ENCODE data around the gene RIN3. TPM values are rescaled to one million over a fixed set of nuclear protein-coding genes. Genes with fewer than 3 reads are reported as not detected.
A peak's percentile ranks its signal among the peaks of the same experiment; 100 is the strongest.

RIN3 gene
- total and polyA plus RNA-seq, 2 experiments from 2014 or later = 3.5 to 5.4 TPM

DNA sequence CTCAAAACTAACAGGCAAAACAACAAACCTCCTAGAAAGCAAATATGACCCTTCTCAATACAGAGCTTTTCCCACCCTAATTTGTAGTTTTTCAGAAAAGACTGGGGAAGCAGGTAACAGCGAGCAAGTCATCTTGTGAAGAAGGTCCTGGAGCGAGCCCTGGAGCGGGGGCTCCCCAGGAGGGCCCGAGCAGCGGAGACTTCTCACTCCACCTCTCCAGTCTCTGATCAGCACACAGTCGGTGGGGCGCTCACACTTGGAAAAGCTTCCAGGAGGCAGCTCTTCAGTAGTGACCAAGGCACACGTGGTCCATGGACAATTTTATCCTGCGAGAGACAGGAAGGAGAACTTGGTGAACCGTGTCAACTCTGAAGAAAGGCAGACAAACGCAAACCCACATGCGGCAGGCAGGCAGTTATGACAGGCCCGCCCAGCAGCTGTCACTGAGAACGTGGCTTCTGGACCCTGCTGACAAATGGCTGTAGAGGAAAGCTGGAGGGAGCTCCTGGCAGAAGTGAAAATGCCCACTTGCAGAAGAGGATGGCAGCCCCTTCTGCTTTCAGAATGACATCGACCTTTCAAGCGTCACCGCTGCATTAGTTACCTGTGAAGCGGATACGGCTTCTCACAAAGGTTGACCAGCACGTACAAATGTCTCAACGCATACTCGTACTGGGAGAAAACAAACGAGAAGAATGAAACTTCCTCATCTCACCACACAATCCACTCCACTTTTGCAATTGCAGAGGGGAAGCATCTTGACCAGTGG is 190.6 kb downstream of the RIN3 start:
- no peak for DNase-seq (ENCODE audit: low read depth in 1 of 2, low spot score in 1 of 2)
- H3K4me3 ChIP-seq = no peak overlapping the region
- TF ChIP-seq, protein P1, sequence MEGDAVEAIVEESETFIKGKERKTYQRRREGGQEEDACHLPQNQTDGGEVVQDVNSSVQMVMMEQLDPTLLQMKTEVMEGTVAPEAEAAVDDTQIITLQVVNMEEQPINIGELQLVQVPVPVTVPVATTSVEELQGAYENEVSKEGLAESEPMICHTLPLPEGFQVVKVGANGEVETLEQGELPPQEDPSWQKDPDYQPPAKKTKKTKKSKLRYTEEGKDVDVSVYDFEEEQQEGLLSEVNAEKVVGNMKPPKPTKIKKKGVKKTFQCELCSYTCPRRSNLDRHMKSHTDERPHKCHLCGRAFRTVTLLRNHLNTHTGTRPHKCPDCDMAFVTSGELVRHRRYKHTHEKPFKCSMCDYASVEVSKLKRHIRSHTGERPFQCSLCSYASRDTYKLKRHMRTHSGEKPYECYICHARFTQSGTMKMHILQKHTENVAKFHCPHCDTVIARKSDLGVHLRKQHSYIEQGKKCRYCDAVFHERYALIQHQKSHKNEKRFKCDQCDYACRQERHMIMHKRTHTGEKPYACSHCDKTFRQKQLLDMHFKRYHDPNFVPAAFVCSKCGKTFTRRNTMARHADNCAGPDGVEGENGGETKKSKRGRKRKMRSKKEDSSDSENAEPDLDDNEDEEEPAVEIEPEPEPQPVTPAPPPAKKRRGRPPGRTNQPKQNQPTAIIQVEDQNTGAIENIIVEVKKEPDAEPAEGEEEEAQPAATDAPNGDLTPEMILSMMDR (IDR thresholded peaks at IDR 0.05; ENCODE audit: low read depth, low read length) = no peak
- no peaks in the 10 kb centered on the region for H3K27me3 ChIP-seq
- H3K4me1 ChIP-seq (ENCODE audit: low read depth) = no peaks in the 10 kb centered on the region
- H3K9me3 ChIP-seq (ENCODE audit: low read depth) = no peaks in the 10 kb centered on the region
- peaks cover 20% of the 10 kb centered on the region for H3K36me3 ChIP-seq
- peak overlapping the region; percentile 34 for H3K27ac ChIP-seq

DNA sequence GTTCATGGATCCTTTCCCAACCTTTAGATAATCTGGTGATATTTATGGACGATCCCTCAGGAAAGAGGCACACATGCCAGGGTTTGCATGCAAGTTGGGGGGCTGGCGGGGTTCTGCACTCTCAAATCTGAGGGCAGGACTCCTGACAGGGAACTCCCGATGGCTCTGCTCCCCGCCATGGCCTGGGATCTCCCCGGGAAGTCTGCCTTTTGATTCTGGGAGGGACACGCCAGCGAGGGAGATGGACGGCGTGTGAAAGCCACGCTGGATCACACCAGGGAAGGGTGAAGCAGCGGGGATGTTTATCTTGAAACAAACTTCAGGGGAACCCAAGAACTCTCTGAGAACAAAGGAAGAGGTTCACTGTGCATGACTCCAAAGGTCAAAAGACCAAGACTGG is 191.2 kb downstream of the RIN3 start:
- Histone ChIP-seq H3K4me3 (no peak overlapping the region), H3K27ac (no peak overlapping the region), H3K27me3 (no peaks in the 10 kb centered on the region), H3K36me3 (peaks cover 25% of the 10 kb centered on the region), H3K9me3 (ENCODE audit: low read depth) (no peaks in the 10 kb centered on the region), H3K4me1 (ENCODE audit: low read depth) (no peaks in the 10 kb centered on the region)
- DNase-seq (ENCODE audit: low read depth in 1 of 2, low spot score in 1 of 2) = no peak
- TF ChIP-seq, protein P1 (IDR thresholded peaks at IDR 0.05; ENCODE audit: low read depth, low read length) = no peak

DNA sequence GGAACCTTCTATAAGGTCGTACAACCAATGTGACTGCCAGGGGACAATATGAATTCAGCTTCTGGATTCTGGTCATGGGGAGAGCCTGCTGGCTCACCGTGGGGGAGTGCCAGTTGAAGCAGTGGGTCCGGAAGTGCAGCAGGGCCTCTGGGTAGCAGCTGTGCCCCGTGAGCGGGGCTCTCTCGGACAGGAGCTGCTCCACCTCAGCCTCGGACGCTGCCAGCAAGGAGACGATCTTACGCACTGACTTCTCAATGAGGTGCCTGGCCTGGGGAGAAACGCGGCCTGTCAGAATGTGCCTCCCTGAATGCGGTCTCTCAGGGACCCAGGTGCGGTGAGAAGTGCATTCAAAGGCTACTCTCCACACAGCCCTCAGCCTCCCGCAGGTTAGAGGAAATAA is 192.8 kb downstream of the RIN3 start:
- Histone ChIP-seq H3K36me3 (peaks cover 35% of the 10 kb centered on the region), H3K4me1 (ENCODE audit: low read depth) (no peaks in the 10 kb centered on the region), H3K27me3 (no peaks in the 10 kb centered on the region), H3K9me3 (ENCODE audit: low read depth) (no peaks in the 10 kb centered on the region), H3K27ac (no peak overlapping the region), H3K4me3 (no peak overlapping the region)
- DNase-seq (ENCODE audit: low read depth in 1 of 2, low spot score in 1 of 2) = no peak
- TF ChIP-seq, protein P1 (IDR thresholded peaks at IDR 0.05; ENCODE audit: low read depth, low read length) = no peak

DNA sequence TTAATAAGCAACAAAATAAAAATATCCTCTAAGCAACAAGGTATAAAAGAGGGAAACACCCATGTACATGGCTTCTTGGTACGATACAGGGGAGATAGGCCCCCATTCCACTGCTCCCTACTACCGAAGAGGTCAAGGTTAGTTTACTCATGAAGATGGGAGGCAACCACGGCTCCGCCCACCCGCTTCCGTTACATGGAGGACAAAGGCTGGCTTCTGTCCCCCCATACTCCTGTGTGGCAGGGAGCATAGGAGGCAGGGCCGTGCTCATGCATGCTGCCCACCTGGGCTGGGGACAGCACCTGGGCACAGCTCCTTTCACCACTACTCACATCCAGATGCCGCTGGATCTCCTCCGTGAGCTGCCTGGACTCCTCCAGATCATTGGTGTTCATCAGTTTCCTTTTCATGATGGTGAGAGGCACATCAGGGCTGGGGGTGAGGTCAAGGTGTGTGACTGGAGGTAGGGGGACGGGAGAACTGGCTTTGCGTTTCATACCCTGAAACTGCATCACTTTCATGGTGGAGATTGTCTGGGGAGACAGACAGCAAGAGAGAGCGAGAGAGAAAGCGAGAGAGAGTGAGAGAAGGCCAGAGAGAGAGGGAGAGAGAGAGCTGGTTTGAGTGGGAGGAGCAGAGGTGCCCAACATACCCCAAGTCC is 195.9 kb downstream of the RIN3 start:
- Histone ChIP-seq H3K4me3 (no peak overlapping the region), H3K9me3 (ENCODE audit: low read depth) (no peaks in the 10 kb centered on the region), H3K4me1 (ENCODE audit: low read depth) (no peaks in the 10 kb centered on the region), H3K27me3 (no peaks in the 10 kb centered on the region), H3K36me3 (peaks cover 33% of the 10 kb centered on the region), H3K27ac (no peak overlapping the region)
- DNase-seq (ENCODE audit: low read depth in 1 of 2, low spot score in 1 of 2) = no peak
- TF ChIP-seq, protein P1 (IDR thresholded peaks at IDR 0.05; ENCODE audit: low read depth, low read length) = no peak

DNA sequence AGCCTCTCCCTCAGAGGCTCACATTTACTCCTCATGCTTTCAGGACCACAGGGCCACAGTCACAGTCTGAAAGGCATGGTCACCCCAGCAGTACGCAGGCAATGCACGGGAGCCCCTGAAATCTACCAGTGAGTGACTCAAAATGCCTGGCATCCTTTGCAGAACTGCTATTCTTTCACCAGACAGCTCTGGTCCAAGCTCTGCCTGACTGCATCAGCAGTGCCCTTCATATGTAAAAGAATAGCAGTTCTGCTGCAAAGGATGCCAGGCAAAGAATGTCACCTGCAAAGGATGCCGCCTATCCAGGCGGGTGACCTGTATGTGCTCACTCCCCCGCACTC is 196.4 kb downstream of the RIN3 start:
- TF ChIP-seq, protein P1 (IDR thresholded peaks at IDR 0.05; ENCODE audit: low read depth, low read length) = no peak
- no peak overlapping the region for H3K4me3 ChIP-seq
- H3K27ac ChIP-seq = no peak overlapping the region
- H3K4me1 ChIP-seq (ENCODE audit: low read depth) = no peaks in the 10 kb centered on the region
- H3K27me3 ChIP-seq = no peaks in the 10 kb centered on the region
- no peak for DNase-seq (ENCODE audit: low read depth in 1 of 2, low spot score in 1 of 2)
- H3K36me3 ChIP-seq = peaks cover 32% of the 10 kb centered on the region
- H3K9me3 ChIP-seq (ENCODE audit: low read depth) = no peaks in the 10 kb centered on the region

All from cardiac muscle cell (in vitro differentiated cells and primary cell).